H9 (cell line): ENCODE measurements around the gene CDH1. TPM values are rescaled to one million over a fixed set of nuclear protein-coding genes. Genes with fewer than 3 reads are reported as not detected.

Experiments used
- DNase-seq: peaks from one replicate; pipeline ENCODE4 v3.0.0-alpha.2; 2017
- H2AFZ ChIP-seq: one replicate; pipeline ENCODE4 v1.6.1; 2013; ENCODE audit warnings: mild to moderate bottlenecking, low read length, control low read depth, moderate library complexity
- H2AK5ac ChIP-seq: 2 replicates; pipeline ENCODE4 v1.6.1; 2013; ENCODE audit warnings: low read length, control low read depth, mixed read lengths; ENCODE audit not compliant: insufficient read length
- H2BK120ac ChIP-seq: one replicate; pipeline ENCODE4 v1.6.1; 2013; ENCODE audit warnings: low read depth, mild to moderate bottlenecking, low read length, control low read depth, inconsistent platforms; ENCODE audit not compliant: poor library complexity, severe bottlenecking
- H2BK12ac ChIP-seq: 2 replicates; pipeline ENCODE4 v1.6.1; 2013; ENCODE audit warnings: low read length, control low read depth, mixed read lengths, low read depth; ENCODE audit not compliant: insufficient read length
- H2BK15ac ChIP-seq: 2 replicates; pipeline ENCODE4 v1.6.1; 2013; ENCODE audit warnings: low read depth, low read length, control low read depth
- H2BK20ac ChIP-seq: one replicate; pipeline ENCODE4 v1.6.1; 2013; ENCODE audit warnings: low read depth, mild to moderate bottlenecking, low read length, control low read depth, inconsistent platforms; ENCODE audit not compliant: poor library complexity, severe bottlenecking
- H2BK5ac ChIP-seq: 2 replicates; pipeline ENCODE4 v1.6.1; 2013; ENCODE audit warnings: low read length, control low read depth, mixed read lengths; ENCODE audit not compliant: insufficient read length
- H3K14ac ChIP-seq: 2 replicates; pipeline ENCODE4 v1.6.1; 2013; ENCODE audit warnings: low read length, control low read depth; ENCODE audit not compliant: insufficient read depth
- H3K18ac ChIP-seq: 2 replicates; pipeline ENCODE4 v1.6.1; 2013; ENCODE audit warnings: low read depth, mild to moderate bottlenecking, mixed read lengths, low read length, control low read depth; ENCODE audit not compliant: insufficient read length
- H3K23ac ChIP-seq: 2 replicates; pipeline ENCODE4 v1.6.1; 2013; ENCODE audit warnings: low read length, control low read depth, mixed read lengths, low read depth; ENCODE audit not compliant: insufficient read length
- H3K23me2 ChIP-seq: 2 replicates; pipeline ENCODE4 v1.6.1; 2013; ENCODE audit warnings: low read depth, mild to moderate bottlenecking, mixed read lengths, low read length, control low read depth; ENCODE audit not compliant: insufficient read length, poor library complexity, severe bottlenecking
- H3K27ac ChIP-seq: 2 replicates; pipeline ENCODE4 v1.5.1; 2013; ENCODE audit warnings: low read length, control low read depth, mixed read lengths, low read depth; ENCODE audit not compliant: insufficient read length
- H3K27me3 ChIP-seq: 2 replicates; pipeline ENCODE4 v1.6.1; 2013; ENCODE audit warnings: low read length, control low read depth, inconsistent platforms; ENCODE audit not compliant: insufficient read depth
- H3K4ac ChIP-seq: 2 replicates; pipeline ENCODE4 v1.6.1; 2013; ENCODE audit warnings: low read depth, mild to moderate bottlenecking, control low read depth, inconsistent platforms, low read length, moderate library complexity
- H3K4me1 ChIP-seq: 2 replicates; pipeline ENCODE4 v1.6.1; 2013; ENCODE audit warnings: low read length, control low read depth, inconsistent platforms; ENCODE audit not compliant: insufficient read depth
- H3K4me2 ChIP-seq: 2 replicates; pipeline ENCODE4 v1.6.1; 2013; ENCODE audit warnings: low read length, control low read depth, mixed read lengths; ENCODE audit not compliant: insufficient read length, insufficient read depth
- H3K56ac ChIP-seq: 2 replicates; pipeline ENCODE4 v1.6.1; 2013; ENCODE audit warnings: low read depth, mild to moderate bottlenecking, mixed read lengths, low read length, control low read depth; ENCODE audit not compliant: insufficient read length
- H3K79me1 ChIP-seq: 2 replicates; pipeline ENCODE4 v1.6.1; 2013; ENCODE audit warnings: low read depth, mild to moderate bottlenecking, moderate library complexity, low read length, control low read depth, inconsistent platforms; ENCODE audit not compliant: insufficient read depth, poor library complexity, severe bottlenecking
- H3K79me2 ChIP-seq: 2 replicates; pipeline ENCODE4 v1.6.1; 2013; ENCODE audit warnings: low read length, control low read depth, inconsistent platforms; ENCODE audit not compliant: insufficient read depth
- H3K9ac ChIP-seq: 2 replicates; pipeline ENCODE4 v1.6.1; 2013; ENCODE audit warnings: low read length, control low read depth, mixed read lengths; ENCODE audit not compliant: insufficient read length; ENCODE audit errors: extremely low read depth
- H3K9me3 ChIP-seq: one replicate; pipeline ENCODE4 v1.6.1; 2013; ENCODE audit warnings: low read depth, low read length, inconsistent platforms; ENCODE audit not compliant: control insufficient read depth
- H3T11ph ChIP-seq: one replicate; pipeline ENCODE4 v1.6.1; 2013; ENCODE audit warnings: mild to moderate bottlenecking, low read length, control low read depth, inconsistent platforms
- H4K20me1 ChIP-seq: one replicate; pipeline ENCODE4 v1.6.1; 2013; ENCODE audit not compliant: control insufficient read depth, insufficient read length, insufficient read depth
- H4K5ac ChIP-seq: 2 replicates; pipeline ENCODE4 v1.6.1; 2013; ENCODE audit warnings: low read depth, mild to moderate bottlenecking, mixed read lengths, low read length, control low read depth; ENCODE audit not compliant: insufficient read length
- H4K8ac ChIP-seq: replicated peaks from 2 replicates; pipeline ENCODE4 v1.6.1; 2013; ENCODE audit warnings: low read length, control low read depth, mixed read lengths, low read depth; ENCODE audit not compliant: insufficient read length
- H4K91ac ChIP-seq: 2 replicates; pipeline ENCODE4 v1.6.1; 2013; ENCODE audit warnings: low read depth, mild to moderate bottlenecking, moderate library complexity, mixed read lengths, low read length, control low read depth; ENCODE audit not compliant: insufficient read length
- H3K27ac Mint-ChIP-seq, 3 experiments: 2 replicates in 2 of 3; 3 replicates in 1 of 3; pipeline ENCODE4 v1.8.0; 2020 to 2021; ENCODE audit warnings: mixed read lengths in 3 of 3, mild to moderate bottlenecking in 1 of 3, moderate library complexity in 1 of 3
- H3K27me3 Mint-ChIP-seq: 2 replicates; pipeline ENCODE4 v1.8.0; 2021; ENCODE audit warnings: low read depth, mild to moderate bottlenecking, moderate library complexity, mixed read lengths
- H3K36me3 Mint-ChIP-seq, 3 experiments: 2 replicates in 2 of 3; 3 replicates in 1 of 3; pipeline ENCODE4 v1.8.0; 2020 to 2021; ENCODE audit warnings: low read depth in 3 of 3, mixed read lengths in 3 of 3; ENCODE audit not compliant: insufficient read depth in 1 of 3
- H3K4me1 Mint-ChIP-seq, 2 experiments: 2 replicates each; pipeline ENCODE4 v1.8.0; 2020; ENCODE audit warnings: mixed read lengths in 2 of 2
- H3K4me3 Mint-ChIP-seq, 2 experiments: 2 replicates in 1 of 2; 3 replicates in 1 of 2; pipeline ENCODE4 v1.8.0; 2020 to 2021; ENCODE audit warnings: mild to moderate bottlenecking in 2 of 2, mixed read lengths in 2 of 2, moderate library complexity in 1 of 2
- H3K9me3 Mint-ChIP-seq, 2 experiments: 2 replicates in 1 of 2; 3 replicates in 1 of 2; pipeline ENCODE4 v1.8.0; 2020; ENCODE audit warnings: mild to moderate bottlenecking in 2 of 2, mixed read lengths in 2 of 2, moderate library complexity in 1 of 2
- WGBS: extraction: QIAGEN DNeasy Blood & Tissue Kit; methylation state at CpG from one replicate; pipeline ENCODE4 v1.1.7; 2013; ENCODE audit warnings: missing lambda C conversion rate, low lambda C conversion rate, mixed read lengths; ENCODE audit not compliant: insufficient read length; ENCODE audit errors: extremely low coverage; 5-methylcytosine and 5-hydroxymethylcytosine counted together
- total RNA-seq: library from RNA; stranded (reverse); gene quantifications from 2 replicates; pipeline ENCODE4 v1.2.1, GENCODE V29; 2021
- TF ChIP-seq, protein P1 (sequence below): fragments of 200-600 bp; sonication (generic); conservative IDR thresholded peaks from 3 replicates; pipeline ENCODE4 v1.8.0; 2021; ENCODE audit warnings: antibody characterized with exemption, mild to moderate bottlenecking

Gene CDH1
- total RNA-seq, 1 experiment from 2014 or later = 237 TPM

DNA sequence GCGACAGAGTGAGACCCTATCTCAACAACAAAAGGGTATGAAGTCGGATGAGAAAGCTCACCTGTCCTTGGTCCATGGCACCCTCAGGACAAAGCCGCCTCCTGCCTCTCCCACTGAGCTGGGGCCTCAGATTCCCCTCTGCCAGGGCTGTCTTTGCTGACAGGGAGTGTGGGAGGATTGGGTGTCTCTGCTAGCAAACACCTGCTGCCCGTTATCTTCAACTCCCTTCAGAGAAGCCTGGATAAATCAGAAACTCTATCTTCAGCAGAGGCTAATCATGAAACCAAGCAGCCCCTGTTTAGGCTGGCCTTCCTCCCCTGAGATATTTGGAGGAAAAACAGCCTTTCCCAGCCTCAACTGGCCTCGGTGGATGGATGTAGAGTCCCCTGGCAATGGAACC lies 36.3 kb upstream of the CDH1 start:
- no peak overlapping the region for H2BK15ac ChIP-seq
- no peak overlapping the region for H2BK20ac ChIP-seq
- no peak overlapping the region for H3K4me3 Mint-ChIP-seq
- H2BK12ac ChIP-seq = no peak overlapping the region
- H3K4ac ChIP-seq = no peak overlapping the region
- H3K36me3 Mint-ChIP-seq = peaks cover 12 to 40% (median 14%) of the 10 kb centered on the region in 3 experiments; a peak in 6 of 7 replicates
- TF ChIP-seq, protein P1, sequence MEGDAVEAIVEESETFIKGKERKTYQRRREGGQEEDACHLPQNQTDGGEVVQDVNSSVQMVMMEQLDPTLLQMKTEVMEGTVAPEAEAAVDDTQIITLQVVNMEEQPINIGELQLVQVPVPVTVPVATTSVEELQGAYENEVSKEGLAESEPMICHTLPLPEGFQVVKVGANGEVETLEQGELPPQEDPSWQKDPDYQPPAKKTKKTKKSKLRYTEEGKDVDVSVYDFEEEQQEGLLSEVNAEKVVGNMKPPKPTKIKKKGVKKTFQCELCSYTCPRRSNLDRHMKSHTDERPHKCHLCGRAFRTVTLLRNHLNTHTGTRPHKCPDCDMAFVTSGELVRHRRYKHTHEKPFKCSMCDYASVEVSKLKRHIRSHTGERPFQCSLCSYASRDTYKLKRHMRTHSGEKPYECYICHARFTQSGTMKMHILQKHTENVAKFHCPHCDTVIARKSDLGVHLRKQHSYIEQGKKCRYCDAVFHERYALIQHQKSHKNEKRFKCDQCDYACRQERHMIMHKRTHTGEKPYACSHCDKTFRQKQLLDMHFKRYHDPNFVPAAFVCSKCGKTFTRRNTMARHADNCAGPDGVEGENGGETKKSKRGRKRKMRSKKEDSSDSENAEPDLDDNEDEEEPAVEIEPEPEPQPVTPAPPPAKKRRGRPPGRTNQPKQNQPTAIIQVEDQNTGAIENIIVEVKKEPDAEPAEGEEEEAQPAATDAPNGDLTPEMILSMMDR = no peak
- H3K23me2 ChIP-seq = no peaks in the 10 kb centered on the region
- no peak overlapping the region for H3K14ac ChIP-seq
- no peak overlapping the region for H3K56ac ChIP-seq
- H3K27me3 ChIP-seq = no peaks in the 10 kb centered on the region
- no peak overlapping the region for H3K18ac ChIP-seq
- no peak overlapping the region for H3K27ac ChIP-seq
- H3K9me3 ChIP-seq = no peaks in the 10 kb centered on the region
- H3K27ac Mint-ChIP-seq = no peak overlapping the region
- DNase-seq = no peak
- no peak overlapping the region for H3K4me2 ChIP-seq
- no peak overlapping the region for H4K5ac ChIP-seq
- peaks cover 0 to 2% of the 10 kb centered on the region in 2 experiments; a peak in 1 of 4 replicates for H3K4me1 Mint-ChIP-seq
- H4K20me1 ChIP-seq = no peaks in the 10 kb centered on the region
- H3T11ph ChIP-seq = no peak overlapping the region
- H3K4me1 ChIP-seq = no peaks in the 10 kb centered on the region
- H4K91ac ChIP-seq = no peak overlapping the region
- H3K79me2 ChIP-seq = no peaks in the 10 kb centered on the region
- H3K79me1 ChIP-seq = no peaks in the 10 kb centered on the region
- H2AFZ ChIP-seq = no peak overlapping the region
- H2BK5ac ChIP-seq = no peak overlapping the region
- no peak overlapping the region for H3K23ac ChIP-seq
- no peaks in the 10 kb centered on the region for H3K9me3 Mint-ChIP-seq
- no peaks in the 10 kb centered on the region for H3K27me3 Mint-ChIP-seq
- no peak overlapping the region for H2BK120ac ChIP-seq
- H3K9ac ChIP-seq = no peak overlapping the region
- no peak overlapping the region for H2AK5ac ChIP-seq
- no peak overlapping the region for H4K8ac ChIP-seq
- WGBS = no CpG with 5 or more reads among the region's 5 CpGs
